ENCODE measurements around the gene SDHAF1. TPM values are rescaled to one million over a fixed set of nuclear protein-coding genes. Genes with fewer than 3 reads are reported as not detected.

SDHAF1 gene
- 10 to 100 TPM in 3 of 5 donors, 1 to 10 TPM in 1, not detected in 1; 8.0 to 38.1 (median 21.1) TPM for total RNA-seq
- polyA plus RNA-seq = 10 to 100 TPM; 19.2 to 31.2 (median 28.3) TPM
- long read RNA-seq, donor 1, transcript SDHAF1-201 (1 exons, 1,117 nt) = major isoform, 8 of 8 reads
- long read RNA-seq, donor 1, partial matches to known transcripts = 0 of 8 reads
- long read RNA-seq, donor 1, other reads (novel, unspliced or antisense) = 0 of 8 reads
- long read RNA-seq, donor 2, transcript SDHAF1-201 (1 exons, 1,117 nt) = major isoform, 12 of 12 reads
- long read RNA-seq, donor 2, partial matches to known transcripts = 0 of 12 reads
- long read RNA-seq, donor 2, other reads (novel, unspliced or antisense) = 0 of 12 reads
- long read RNA-seq, donor 3, transcript SDHAF1-201 (1 exons, 1,117 nt) = major isoform, 7 of 7 reads
- long read RNA-seq, donor 3, partial matches to known transcripts = 0 of 7 reads
- long read RNA-seq, donor 3, other reads (novel, unspliced or antisense) = 0 of 7 reads
- long read RNA-seq, donor 4, partial matches to known transcripts = 0 of 4 reads
- long read RNA-seq, donor 4, other reads (novel, unspliced or antisense) = 0 of 4 reads
- long read RNA-seq, donor 5, transcript SDHAF1-201 (1 exons, 1,117 nt) = major isoform, 15 of 15 reads
- long read RNA-seq, donor 5, partial matches to known transcripts = 0 of 15 reads
- long read RNA-seq, donor 5, other reads (novel, unspliced or antisense) = 0 of 15 reads
- long read RNA-seq, donor 6, transcript SDHAF1-201 (1 exons, 1,117 nt) = major isoform, 28 of 28 reads
- long read RNA-seq, donor 6, partial matches to known transcripts = 0 of 28 reads
- long read RNA-seq, donor 6, other reads (novel, unspliced or antisense) = 0 of 28 reads
- long read RNA-seq, donor 7, transcript SDHAF1-201 (1 exons, 1,117 nt) = major isoform, 19 of 19 reads
- long read RNA-seq, donor 7, partial matches to known transcripts = 0 of 19 reads
- long read RNA-seq, donor 7, other reads (novel, unspliced or antisense) = 0 of 19 reads
- long read RNA-seq, donor 8, transcript SDHAF1-201 (1 exons, 1,117 nt) = major isoform, 11 of 11 reads
- long read RNA-seq, donor 8, partial matches to known transcripts = 0 of 11 reads
- long read RNA-seq, donor 8, other reads (novel, unspliced or antisense) = 0 of 11 reads
- long read RNA-seq, donor 9, transcript SDHAF1-201 (1 exons, 1,117 nt) = major isoform, 15 of 15 reads
- long read RNA-seq, donor 9, partial matches to known transcripts = 0 of 15 reads
- long read RNA-seq, donor 9, other reads (novel, unspliced or antisense) = 0 of 15 reads
- long read RNA-seq, donor 10, transcript SDHAF1-201 (1 exons, 1,117 nt) = major isoform, 6 of 6 reads
- long read RNA-seq, donor 10, partial matches to known transcripts = 0 of 6 reads
- long read RNA-seq, donor 10, other reads (novel, unspliced or antisense) = 0 of 6 reads

- TF ChIP-seq POLR2AphosphoS5 (IDR thresholded peaks at IDR 0.05) = peak; percentile 87 to 98 (median 89)
- TF ChIP-seq EP300 (IDR thresholded peaks at IDR 0.05) = no peak
- Histone ChIP-seq H3K4me1 (peaks cover 21 to 55% (median 48%) of the 10 kb centered on the region in 4 donors), H3K4me3 (peak within 1 kb of the TSS; percentile 81 to 98 (median 90)), H3K36me3 (peaks cover 0 to 19% (median 12%) of the 10 kb centered on the region in 4 donors), H3K27me3 (no peaks in the 10 kb centered on the region), H3K9me3 (no peaks in the 10 kb centered on the region), H3K27ac (peak within 1 kb of the TSS; percentile 81 to 92 (median 90))
- DNase-seq = peak; percentile 98
- intact Hi-C loops (cut with DNase I; ENCODE audit: low total_unique reads) = no loop called here
- WGBS, 5 donors = 0 to 1% (median 1%) methylated on average over 2 to 97 of the region's 97 CpGs
Observed at GRCh38 chr19:35995048-35995993, at the start of gene SDHAF1. SDHAF1 (plus strand) TSS chr19:35995188; CDS start chr19:35995275, 87 bp downstream.

- Histone ChIP-seq H3K4me1 (no peaks in the 10 kb centered on the region), H3K27ac (no peak overlapping the region), H3K36me3 (peaks cover 3 to 40% (median 34%) of the 10 kb centered on the region in 4 donors), H3K4me3 (no peak overlapping the region), H3K9me3 (no peaks in the 10 kb centered on the region), H3K27me3 (no peaks in the 10 kb centered on the region)
- WGBS, 5 donors = 69 to 96% (median 92%) methylated on average over 4 of the region's 4 CpGs
- TF ChIP-seq CTCF (IDR thresholded peaks at IDR 0.05) (no peak), POLR2AphosphoS5 (IDR thresholded peaks at IDR 0.05) (no peak), EP300 (IDR thresholded peaks at IDR 0.05) (no peak), POLR2A (IDR thresholded peaks at IDR 0.05) (no peak)
- DNase-seq = no peak
- intact Hi-C loops (cut with DNase I; ENCODE audit: low total_unique reads) = no loop called here
Observed at GRCh38 chr19:35946203-35946602, 48.8 kb upstream of the SDHAF1 start.

GRCh38 chr19:35949131-35949530 is 45.9 kb upstream of the SDHAF1 start:
- no peaks in the 10 kb centered on the region for H3K4me1 ChIP-seq
- DNase-seq = no peak
- H3K27me3 ChIP-seq = peaks cover 0 to 5% (median 0%) of the 10 kb centered on the region in 3 donors
- peaks cover 0 to 15% (median 13%) of the 10 kb centered on the region in 4 donors for H3K36me3 ChIP-seq
- H3K27ac ChIP-seq = no peak overlapping the region
- intact Hi-C loops (cut with DNase I; ENCODE audit: low total_unique reads) = no loop called here
- H3K9me3 ChIP-seq = no peaks in the 10 kb centered on the region
- 18 to 35% (median 25%) methylated on average over 2 of the region's 2 CpGs for WGBS, 5 donors
- no peak overlapping the region for H3K4me3 ChIP-seq
- TF ChIP-seq EP300 (IDR thresholded peaks at IDR 0.05) (no peak), POLR2A (IDR thresholded peaks at IDR 0.05) (no peak), CTCF (IDR thresholded peaks at IDR 0.05) (no peak), POLR2AphosphoS5 (IDR thresholded peaks at IDR 0.05) (no peak)

Data from stomach (tissue), 19 donors.